ENCODE measurements around the gene TRIM62.

- TF ChIP-seq POLR2A (IDR thresholded peaks at IDR 0.05) (no peak), CTCF (IDR thresholded peaks at IDR 0.05) (no peak), EP300 (IDR thresholded peaks at IDR 0.05) (no peak)
Observed at GRCh38 chr1:33177996-33178540, 3.8 kb downstream of the TRIM62 start.

Measured in ovary (tissue), 3 donors.